Adrenal gland (tissue), 5 donors: ENCODE data around the gene MTHFD2L.
"Not testable (repeated sequence)": the region's sequence is repeated elsewhere in the genome, so short reads cannot be mapped to it uniquely, and the experiment has no call there.

Experiments used
- CTCF ChIP-seq, 6 experiments: fragments of 450-650 bp in 4 of 6; fragments of 200-600 bp in 2 of 6; sonication (generic) in 1 of 6; IDR thresholded peaks; 1 replicate in 5 of 6; 2 replicates in 1 of 6; pipeline versions ENCODE4 v1.5.1 to v1.8.0; 2016 to 2021; ENCODE audit warnings: antibody characterized with exemption in 6 of 6, mild to moderate bottlenecking in 2 of 6, moderate library complexity in 1 of 6
- POLR2A ChIP-seq, 2 donors: fragments of 450-650 bp; IDR thresholded peaks; one replicate each; pipeline ENCODE4 v1.6.1; 2017; ENCODE audit warnings: antibody characterized with exemption in 2 of 2, mild to moderate bottlenecking in 2 of 2, moderate library complexity in 1 of 2
- donor health status: DM: no; HTN: no; CAD: no.

GRCh38 chr4:74214457-74215159 is 56.7 kb downstream of the MTHFD2L start:
- not testable (repeated sequence) for TF ChIP-seq CTCF, POLR2A (IDR thresholded peaks at IDR 0.05)
